ENCODE measurements around the gene UNC80. TPM values are rescaled to one million over a fixed set of nuclear protein-coding genes. Genes with fewer than 3 reads are reported as not detected.

Gene UNC80
- total and polyA plus RNA-seq, 2 of the 4 experiments (the other 2 are of a cell fraction): not detected

DNA sequence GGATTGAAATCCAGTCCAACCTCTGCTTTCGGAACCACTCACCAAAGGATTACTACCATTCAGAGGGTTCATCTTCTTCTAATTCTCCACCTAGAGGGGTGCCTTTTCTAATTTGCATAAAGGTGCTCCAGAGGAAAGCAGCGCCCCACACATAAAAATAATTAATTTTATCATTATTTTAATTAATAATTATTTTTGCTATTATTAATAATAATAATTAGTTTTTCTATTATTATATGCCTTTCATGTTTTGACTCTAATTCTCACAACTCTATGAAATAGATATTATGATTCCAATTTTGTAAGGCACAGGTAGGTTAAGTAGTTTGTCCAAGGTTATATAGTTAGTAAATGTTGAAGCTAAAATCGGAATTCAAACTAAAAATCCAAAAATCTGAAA is 51.9 kb downstream of the UNC80 start:
- in situ Hi-C loops (cut with MboI; ENCODE audit: low sequenced_read_pairs): no loop called here
- Histone ChIP-seq H2BK5ac (ENCODE audit: low read depth, low read length, poor library complexity, severe bottlenecking) (no peak overlapping the region), H3K56ac (ENCODE audit: extremely low read depth, insufficient read depth, low read length) (no peak overlapping the region), H3K79me1 (ENCODE audit: low read depth in 1 of 2, low read length in 2 of 2) (no peaks in the 10 kb centered on the region), H3K4ac (ENCODE audit: low read depth, low read length) (no peak overlapping the region), H3K27ac (ENCODE audit: insufficient read depth, low read length) (no peak overlapping the region), H3K9me1 (ENCODE audit: insufficient read depth, low read length) (no peaks in the 10 kb centered on the region), H4K20me1 (ENCODE audit: insufficient read depth, low read length) (no peaks in the 10 kb centered on the region), H2AFZ (replicated peaks; ENCODE audit: low read length, poor library complexity) (no peak overlapping the region), H3K36me3 (ENCODE audit: control insufficient read depth, insufficient read depth, low read length) (no peaks in the 10 kb centered on the region), H3K4me3 (ENCODE audit: insufficient read depth, low read depth, low read length) (no peak overlapping the region), H2BK20ac (ENCODE audit: low read depth, low read length) (no peak overlapping the region), H3K4me2 (ENCODE audit: low read depth, low read length) (no peak overlapping the region), H2AK5ac (ENCODE audit: low read depth, low read length) (no peak overlapping the region), H3K23ac (ENCODE audit: low read depth, low read length) (no peak overlapping the region), H3K9ac (ENCODE audit: low read depth, low read length) (no peak overlapping the region), H4K8ac (ENCODE audit: low read depth in 2 of 2, low read length in 2 of 2) (no peak overlapping the region), H3K18ac (ENCODE audit: low read depth, low read length) (no peak overlapping the region), H4K5ac (ENCODE audit: low read depth, low read length) (no peak overlapping the region), H2AK9ac (replicated peaks; ENCODE audit: low read depth, low read length, poor library complexity) (no peak overlapping the region), H3K14ac (replicated peaks; ENCODE audit: low read depth, low read length) (no peak overlapping the region), H2BK120ac (ENCODE audit: low read depth, low read length) (no peak overlapping the region), H3K9me3 (ENCODE audit: control insufficient read depth, insufficient read depth, low read length) (no peaks in the 10 kb centered on the region; the same call in 1 of the 2 replicates), H4K91ac (ENCODE audit: insufficient read depth, low read depth, low read length) (no peak overlapping the region), H3K27me3 (ENCODE audit: control insufficient read depth, insufficient read depth, low read length) (no peaks in the 10 kb centered on the region), H2BK15ac (ENCODE audit: low read depth, low read length) (no peak overlapping the region), H3K4me1 (ENCODE audit: control insufficient read depth, insufficient read depth, low read length) (no peaks in the 10 kb centered on the region)
- no TSS peak for BruUV-seq (replicated peaks)
- CTCF ChIA-PET: no interaction called here
- DNase-seq (no peak), ATAC-seq (ENCODE audit: low read depth) (no peak)
- TF ChIP-seq MAFK (IDR thresholded peaks at IDR 0.05; ENCODE audit: low read depth, low read length) (no peak), SMC3 (IDR thresholded peaks at IDR 0.05; ENCODE audit: low read depth, low read length) (no peak), MAZ (IDR thresholded peaks at IDR 0.05; ENCODE audit: borderline replicate concordance, low read depth, low read length) (no peak), RFX5 (IDR thresholded peaks at IDR 0.05; ENCODE audit: low read depth, low read length) (no peak), BHLHE40 (IDR thresholded peaks at IDR 0.05; ENCODE audit: low read depth, low read length) (no peak), FOS (IDR thresholded peaks at IDR 0.05; ENCODE audit: low read depth, low read length) (no peak), POLR2A (IDR thresholded peaks at IDR 0.05; ENCODE audit: low read depth, low read length) (no peak), RAD21 (IDR thresholded peaks at IDR 0.05; ENCODE audit: low read length) (no peak), CHD1 (IDR thresholded peaks at IDR 0.05; ENCODE audit: low read depth, low read length) (no peak), NFE2L2 (IDR thresholded peaks at IDR 0.05; ENCODE audit: low read depth, low read length) (no peak), MXI1 (IDR thresholded peaks at IDR 0.05; ENCODE audit: borderline replicate concordance, low read depth, low read length) (no peak), RCOR1 (IDR thresholded peaks at IDR 0.05; ENCODE audit: insufficient replicate concordance, low read length) (no peak)
- TF ChIP-seq, protein P1, sequence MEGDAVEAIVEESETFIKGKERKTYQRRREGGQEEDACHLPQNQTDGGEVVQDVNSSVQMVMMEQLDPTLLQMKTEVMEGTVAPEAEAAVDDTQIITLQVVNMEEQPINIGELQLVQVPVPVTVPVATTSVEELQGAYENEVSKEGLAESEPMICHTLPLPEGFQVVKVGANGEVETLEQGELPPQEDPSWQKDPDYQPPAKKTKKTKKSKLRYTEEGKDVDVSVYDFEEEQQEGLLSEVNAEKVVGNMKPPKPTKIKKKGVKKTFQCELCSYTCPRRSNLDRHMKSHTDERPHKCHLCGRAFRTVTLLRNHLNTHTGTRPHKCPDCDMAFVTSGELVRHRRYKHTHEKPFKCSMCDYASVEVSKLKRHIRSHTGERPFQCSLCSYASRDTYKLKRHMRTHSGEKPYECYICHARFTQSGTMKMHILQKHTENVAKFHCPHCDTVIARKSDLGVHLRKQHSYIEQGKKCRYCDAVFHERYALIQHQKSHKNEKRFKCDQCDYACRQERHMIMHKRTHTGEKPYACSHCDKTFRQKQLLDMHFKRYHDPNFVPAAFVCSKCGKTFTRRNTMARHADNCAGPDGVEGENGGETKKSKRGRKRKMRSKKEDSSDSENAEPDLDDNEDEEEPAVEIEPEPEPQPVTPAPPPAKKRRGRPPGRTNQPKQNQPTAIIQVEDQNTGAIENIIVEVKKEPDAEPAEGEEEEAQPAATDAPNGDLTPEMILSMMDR (conservative IDR thresholded peaks at IDR 0.05; ENCODE audit: low read depth, low read length): no peak
- TF ChIP-seq, protein P2, sequence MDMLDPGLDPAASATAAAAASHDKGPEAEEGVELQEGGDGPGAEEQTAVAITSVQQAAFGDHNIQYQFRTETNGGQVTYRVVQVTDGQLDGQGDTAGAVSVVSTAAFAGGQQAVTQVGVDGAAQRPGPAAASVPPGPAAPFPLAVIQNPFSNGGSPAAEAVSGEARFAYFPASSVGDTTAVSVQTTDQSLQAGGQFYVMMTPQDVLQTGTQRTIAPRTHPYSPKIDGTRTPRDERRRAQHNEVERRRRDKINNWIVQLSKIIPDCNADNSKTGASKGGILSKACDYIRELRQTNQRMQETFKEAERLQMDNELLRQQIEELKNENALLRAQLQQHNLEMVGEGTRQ (IDR thresholded peaks at IDR 0.05; ENCODE audit: low read depth, low read length): no peak
- intact Hi-C loops (cut with micrococcal nuclease): no loop called here
- POLR2A ChIA-PET (ENCODE audit: unreplicated experiment): no interaction called here
- WGBS, 2 experiments (ENCODE audit: extremely low coverage in 2 of 2, insufficient read length in 1 of 2): no CpG with 5 or more reads among the region's 3 CpGs
- dilution Hi-C loops (cut with HindIII; ENCODE audit: low sequenced_read_pairs, unreplicated experiment): no loop called here

Data from IMR-90 (cell line).